ENCODE data around the gene TMSB4X.

- TF ChIP-seq ARNTL (CRISPR knock-in tag; IDR thresholded peaks at IDR 0.05; ENCODE audit: borderline replicate concordance, low read depth): no peak
- no peak for TF ChIP-seq ZNF8 (CRISPR knock-in tag; IDR thresholded peaks at IDR 0.05)
- no peak for TF ChIP-seq CSDC2 (CRISPR knock-in tag; IDR thresholded peaks at IDR 0.05)
- no peak for TF ChIP-seq RARB (CRISPR knock-in tag; IDR thresholded peaks at IDR 0.05)
- TF ChIP-seq, protein P1, sequence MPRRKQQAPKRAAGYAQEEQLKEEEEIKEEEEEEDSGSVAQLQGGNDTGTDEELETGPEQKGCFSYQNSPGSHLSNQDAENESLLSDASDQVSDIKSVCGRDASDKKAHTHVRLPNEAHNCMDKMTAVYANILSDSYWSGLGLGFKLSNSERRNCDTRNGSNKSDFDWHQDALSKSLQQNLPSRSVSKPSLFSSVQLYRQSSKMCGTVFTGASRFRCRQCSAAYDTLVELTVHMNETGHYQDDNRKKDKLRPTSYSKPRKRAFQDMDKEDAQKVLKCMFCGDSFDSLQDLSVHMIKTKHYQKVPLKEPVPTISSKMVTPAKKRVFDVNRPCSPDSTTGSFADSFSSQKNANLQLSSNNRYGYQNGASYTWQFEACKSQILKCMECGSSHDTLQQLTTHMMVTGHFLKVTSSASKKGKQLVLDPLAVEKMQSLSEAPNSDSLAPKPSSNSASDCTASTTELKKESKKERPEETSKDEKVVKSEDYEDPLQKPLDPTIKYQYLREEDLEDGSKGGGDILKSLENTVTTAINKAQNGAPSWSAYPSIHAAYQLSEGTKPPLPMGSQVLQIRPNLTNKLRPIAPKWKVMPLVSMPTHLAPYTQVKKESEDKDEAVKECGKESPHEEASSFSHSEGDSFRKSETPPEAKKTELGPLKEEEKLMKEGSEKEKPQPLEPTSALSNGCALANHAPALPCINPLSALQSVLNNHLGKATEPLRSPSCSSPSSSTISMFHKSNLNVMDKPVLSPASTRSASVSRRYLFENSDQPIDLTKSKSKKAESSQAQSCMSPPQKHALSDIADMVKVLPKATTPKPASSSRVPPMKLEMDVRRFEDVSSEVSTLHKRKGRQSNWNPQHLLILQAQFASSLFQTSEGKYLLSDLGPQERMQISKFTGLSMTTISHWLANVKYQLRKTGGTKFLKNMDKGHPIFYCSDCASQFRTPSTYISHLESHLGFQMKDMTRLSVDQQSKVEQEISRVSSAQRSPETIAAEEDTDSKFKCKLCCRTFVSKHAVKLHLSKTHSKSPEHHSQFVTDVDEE (CRISPR knock-in tag; IDR thresholded peaks at IDR 0.05): no peak
- TF ChIP-seq PATZ1 (CRISPR knock-in tag; IDR thresholded peaks at IDR 0.05; ENCODE audit: borderline replicate concordance): no peak
- TF ChIP-seq ZFP3 (CRISPR knock-in tag; IDR thresholded peaks at IDR 0.05): no peak
- TF ChIP-seq ZC3H10 (CRISPR knock-in tag; IDR thresholded peaks at IDR 0.05): no peak
- no peak for TF ChIP-seq ZNF70 (CRISPR knock-in tag; IDR thresholded peaks at IDR 0.05)
Observed at GRCh38 chrX:12962041-12962504, 12.8 kb upstream of the TMSB4X start.
